HG03342 (cell line): ENCODE data around the gene FEZF1.
"Not testable (repeated sequence)": the region's sequence is repeated elsewhere in the genome, so short reads cannot be mapped to it uniquely, and the experiment has no call there.

Experiments
- ATAC-seq: cut with Tn5 transposase; IDR thresholded peaks from one replicate; pipeline ENCODE4 v1.9.1; 2021; ENCODE audit warnings: mild to moderate bottlenecking, moderate library complexity; ENCODE audit not compliant: unreplicated experiment

The FEZF1 gene

GRCh38 chr7:122309421-122309820 lies 4.9 kb upstream of the FEZF1 start:
- no peak for ATAC-seq

GRCh38 chr7:122307228-122307621 lies 2.7 kb upstream of the FEZF1 start:
- no peak for ATAC-seq

- ATAC-seq = no peak
Measured at GRCh38 chr7:122306320-122307227, 2.0 kb upstream of the FEZF1 start.

- ATAC-seq = no peak
Measured at GRCh38 chr7:122305475-122306319, 1.1 kb upstream of the FEZF1 start.

- no peak for ATAC-seq
Measured at GRCh38 chr7:122304996-122305421, 459 bp upstream of the FEZF1 start.

- ATAC-seq = no peak
Measured at GRCh38 chr7:122303531-122304318, 825 bp downstream of the FEZF1 start.

- no peak for ATAC-seq
Measured at GRCh38 chr7:122302761-122303530, 1.6 kb downstream of the FEZF1 start.

GRCh38 chr7:122301858-122302760 lies 2.4 kb downstream of the FEZF1 start:
- no peak for ATAC-seq

GRCh38 chr7:122300956-122301833 lies 3.4 kb downstream of the FEZF1 start:
- no peak for ATAC-seq

- no peak for ATAC-seq
Measured at GRCh38 chr7:122300211-122300932, 4.2 kb downstream of the FEZF1 start.

- no peak for ATAC-seq
Measured at GRCh38 chr7:122299624-122300210, 4.8 kb downstream of the FEZF1 start.

- ATAC-seq = no peak
Measured at GRCh38 chr7:122298618-122299017, 5.9 kb downstream of the FEZF1 start.

- no peak for ATAC-seq
Measured at GRCh38 chr7:122298131-122298530, 6.4 kb downstream of the FEZF1 start.

- no peak for ATAC-seq
Measured at GRCh38 chr7:122291189-122291588, 13.4 kb downstream of the FEZF1 start.

GRCh38 chr7:122290476-122290875 lies 14.1 kb downstream of the FEZF1 start:
- no peak for ATAC-seq

GRCh38 chr7:122289426-122289825 lies 15.1 kb downstream of the FEZF1 start:
- no peak for ATAC-seq

- ATAC-seq = not testable (repeated sequence)
Measured at GRCh38 chr7:122284608-122285007, 19.9 kb downstream of the FEZF1 start.
